ENCODE data around the gene DAND5.

- TF ChIP-seq CREB1 (IDR thresholded peaks at IDR 0.05; ENCODE audit: low read depth) (no peak), POLR2AphosphoS5 (IDR thresholded peaks at IDR 0.05; ENCODE audit: low read length) (no peak), CTCF (IDR thresholded peaks at IDR 0.05 in 2 of 3, conservative IDR thresholded peaks at IDR 0.05 in 1 of 3; ENCODE audit: control insufficient read depth in 2 of 3, extremely low read depth in 1 of 3, insufficient read depth in 1 of 3, low read depth in 3 of 3, low read length in 3 of 3) (no peak), BRCA1 (IDR thresholded peaks at IDR 0.05; ENCODE audit: low read depth, low read length) (no peak), TCF12 (IDR thresholded peaks at IDR 0.05; ENCODE audit: low read depth, low read length) (no peak), MEF2A (IDR thresholded peaks at IDR 0.05; ENCODE audit: insufficient read depth, low read depth, low read length) (no peak), NKRF (conservative IDR thresholded peaks at IDR 0.05) (no peak)
Measured at GRCh38 chr19:13013649-13014048, 44.3 kb downstream of the DAND5 start.

Measured in GM12878 (cell line).